Glutamatergic neuron (in vitro differentiated cells): ENCODE data around the gene CYP2A6. TPM values are rescaled to one million over a fixed set of nuclear protein-coding genes. Genes with fewer than 3 reads are reported as not detected.
"Not testable (repeated sequence)": the region's sequence is repeated elsewhere in the genome, so short reads cannot be mapped to it uniquely, and the experiment has no call there.

ENCODE experiments used
- DNase-seq: peaks from one replicate; pipeline ENCODE4 v3.0.0; 2022
- H3K27ac Mint-ChIP-seq: one replicate; pipeline ENCODE4 v1.8.0; 2020; ENCODE audit warnings: mild to moderate bottlenecking, mixed read lengths, inconsistent platforms; ENCODE audit not compliant: unreplicated experiment
- H3K27me3 Mint-ChIP-seq: one replicate; pipeline ENCODE4 v1.8.0; 2020; ENCODE audit warnings: mild to moderate bottlenecking, moderate library complexity, mixed read lengths, inconsistent platforms; ENCODE audit not compliant: unreplicated experiment
- H3K36me3 Mint-ChIP-seq: one replicate; pipeline ENCODE4 v1.8.0; 2020; ENCODE audit warnings: mild to moderate bottlenecking, mixed read lengths, inconsistent platforms; ENCODE audit not compliant: unreplicated experiment
- H3K4me1 Mint-ChIP-seq: one replicate; pipeline ENCODE4 v1.8.0; 2020; ENCODE audit warnings: mild to moderate bottlenecking, low read depth, mixed read lengths, inconsistent platforms; ENCODE audit not compliant: unreplicated experiment
- H3K4me3 Mint-ChIP-seq: one replicate; pipeline ENCODE4 v1.8.0; 2020; ENCODE audit warnings: mild to moderate bottlenecking, mixed read lengths, inconsistent platforms; ENCODE audit not compliant: unreplicated experiment
- H3K9me3 Mint-ChIP-seq: one replicate; pipeline ENCODE4 v1.8.0; 2020; ENCODE audit warnings: mild to moderate bottlenecking, moderate library complexity, mixed read lengths, inconsistent platforms; ENCODE audit not compliant: unreplicated experiment
- total RNA-seq: library from RNA; stranded (reverse); fragmentation: NEBNext Ultra II Directional; extraction: Animal tissue kit (Norgen Biotek cat#: 25700); gene quantifications from one replicate; pipeline ENCODE4 v1.2.1, GENCODE V29; 2021; ENCODE audit not compliant: unreplicated experiment
- TF ChIP-seq, protein P1 (sequence below): fragments of 200-600 bp; sonication (generic); IDR thresholded peaks from one replicate; pipeline ENCODE4 v1.5.0; 2021; ENCODE audit not compliant: partially characterized antibody, unreplicated experiment

CYP2A6 gene
- total RNA-seq, 1 donor from 2014 or later = not detected

DNA sequence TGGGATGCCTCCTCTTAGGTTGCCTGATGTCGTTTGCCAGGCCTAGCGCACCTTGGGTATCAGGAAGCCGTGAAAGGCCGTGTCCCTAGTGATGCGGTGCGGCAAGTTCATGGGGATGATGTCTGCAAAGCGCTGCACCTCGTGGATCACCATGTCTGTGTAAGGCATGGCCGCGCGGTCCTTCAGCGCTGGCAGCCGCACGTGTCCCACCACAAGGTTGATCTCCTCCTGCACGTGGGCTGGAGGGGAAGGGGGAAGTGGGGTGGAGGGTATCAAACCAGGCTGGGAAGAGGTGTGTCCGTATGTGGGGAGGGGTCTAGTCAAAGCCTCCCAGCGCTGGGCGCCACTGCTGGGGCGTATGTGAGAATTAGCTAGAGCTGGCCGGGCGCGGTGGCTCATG is 28.1 kb downstream of the CYP2A6 start:
- H3K4me3 Mint-ChIP-seq = no peak overlapping the region
- TF ChIP-seq, protein P1, sequence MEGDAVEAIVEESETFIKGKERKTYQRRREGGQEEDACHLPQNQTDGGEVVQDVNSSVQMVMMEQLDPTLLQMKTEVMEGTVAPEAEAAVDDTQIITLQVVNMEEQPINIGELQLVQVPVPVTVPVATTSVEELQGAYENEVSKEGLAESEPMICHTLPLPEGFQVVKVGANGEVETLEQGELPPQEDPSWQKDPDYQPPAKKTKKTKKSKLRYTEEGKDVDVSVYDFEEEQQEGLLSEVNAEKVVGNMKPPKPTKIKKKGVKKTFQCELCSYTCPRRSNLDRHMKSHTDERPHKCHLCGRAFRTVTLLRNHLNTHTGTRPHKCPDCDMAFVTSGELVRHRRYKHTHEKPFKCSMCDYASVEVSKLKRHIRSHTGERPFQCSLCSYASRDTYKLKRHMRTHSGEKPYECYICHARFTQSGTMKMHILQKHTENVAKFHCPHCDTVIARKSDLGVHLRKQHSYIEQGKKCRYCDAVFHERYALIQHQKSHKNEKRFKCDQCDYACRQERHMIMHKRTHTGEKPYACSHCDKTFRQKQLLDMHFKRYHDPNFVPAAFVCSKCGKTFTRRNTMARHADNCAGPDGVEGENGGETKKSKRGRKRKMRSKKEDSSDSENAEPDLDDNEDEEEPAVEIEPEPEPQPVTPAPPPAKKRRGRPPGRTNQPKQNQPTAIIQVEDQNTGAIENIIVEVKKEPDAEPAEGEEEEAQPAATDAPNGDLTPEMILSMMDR = no peak
- no peak for DNase-seq

DNA sequence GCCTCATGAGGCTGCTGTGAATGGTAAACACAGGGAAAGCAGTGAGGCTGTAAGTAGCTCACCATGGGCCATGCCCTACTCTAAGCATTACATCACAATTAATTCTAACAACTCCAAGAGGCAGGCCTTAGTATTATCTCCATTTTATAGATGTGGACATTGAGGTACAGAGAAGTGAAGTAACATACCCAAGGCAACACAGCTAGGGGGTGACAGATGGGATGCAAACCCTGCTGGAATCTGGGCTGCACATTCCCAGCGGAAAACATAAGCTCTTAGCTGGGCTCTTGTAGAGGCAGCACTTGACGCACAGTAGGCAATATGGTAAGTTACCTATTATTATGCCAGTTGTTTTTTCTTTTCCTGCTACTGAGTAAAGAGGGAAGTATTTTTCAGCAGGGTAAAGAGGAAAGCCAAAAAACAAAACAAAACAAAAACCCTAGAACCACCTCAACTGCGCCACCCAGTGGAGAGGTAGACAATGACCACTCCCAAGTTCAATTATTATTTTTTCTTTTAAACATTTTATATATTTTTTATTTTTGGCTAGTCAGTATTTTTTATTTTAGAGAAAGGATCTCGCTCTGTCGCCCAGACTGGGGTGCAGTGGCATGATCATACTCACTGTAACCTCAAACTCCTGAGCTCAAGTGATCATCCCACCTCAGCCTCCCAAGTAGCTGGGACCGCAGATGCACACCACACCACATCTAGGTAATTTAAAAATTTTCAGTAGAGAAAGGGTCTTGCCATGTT is 30.6 kb downstream of the CYP2A6 start:
- H3K36me3 Mint-ChIP-seq, H3K4me3 Mint-ChIP-seq, H3K9me3 Mint-ChIP-seq, DNase-seq, H3K4me1 Mint-ChIP-seq, H3K27me3 Mint-ChIP-seq: not testable (repeated sequence)
- TF ChIP-seq, protein P1 = peak; percentile 95
- peak overlapping the region; percentile 33 for H3K27ac Mint-ChIP-seq

More for the DNA sequence above, 28.1 kb downstream of the CYP2A6 start:
- Mint-ChIP-seq H3K27me3 (peaks cover 5% of the 10 kb centered on the region), H3K4me1 (peaks cover 3% of the 10 kb centered on the region), H3K9me3 (peaks cover 6% of the 10 kb centered on the region), H3K36me3 (peaks cover 6% of the 10 kb centered on the region), H3K27ac (no peak overlapping the region)

DNA sequence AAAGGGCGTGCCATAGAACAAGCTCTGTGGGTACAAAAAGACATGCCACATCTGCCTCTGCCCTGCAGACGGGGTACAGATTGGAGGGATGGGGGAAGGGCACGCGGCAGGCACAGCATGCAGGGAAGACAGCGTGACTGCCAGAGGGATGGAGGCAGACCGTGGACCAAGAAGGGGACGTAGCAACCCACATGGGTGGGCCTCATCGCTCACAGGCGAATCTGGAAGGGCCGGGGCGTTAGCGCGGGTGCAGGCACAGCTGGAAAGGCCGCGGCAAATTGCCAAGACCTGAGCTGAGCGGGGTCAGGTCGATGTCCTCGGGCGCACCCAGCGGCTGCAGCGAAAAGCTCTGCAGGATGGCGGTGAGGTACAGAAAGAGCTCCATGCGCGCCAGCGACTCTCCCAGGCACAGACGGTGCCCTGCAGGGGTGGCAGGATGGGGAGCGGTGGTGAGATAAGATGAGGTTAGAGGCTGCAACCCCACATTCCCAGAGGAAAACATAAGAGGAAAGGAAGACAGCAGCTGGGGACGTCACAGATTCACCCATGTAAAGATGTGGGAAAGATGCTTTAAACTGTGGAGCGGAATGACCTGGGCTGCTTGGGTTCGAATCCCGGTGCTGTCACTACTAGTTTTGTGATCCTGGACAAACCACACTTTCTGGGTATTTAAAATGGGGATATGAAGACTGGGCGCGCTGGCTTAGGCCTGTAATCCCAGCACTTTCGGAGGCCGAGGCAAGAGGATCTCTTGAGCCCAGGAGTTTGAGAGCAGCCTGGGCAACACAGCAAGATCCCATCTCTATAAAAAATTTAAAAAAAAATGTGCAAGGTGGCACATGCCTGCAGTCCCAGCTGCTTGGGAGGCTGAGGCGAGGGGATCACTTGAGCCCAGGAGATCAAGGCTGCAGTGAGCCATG is 31.5 kb downstream of the CYP2A6 start:
- DNase-seq = peak; percentile 73
- H3K4me3 Mint-ChIP-seq = peak overlapping the region; percentile 76
- not testable (repeated sequence) for H3K27me3 Mint-ChIP-seq, H3K36me3 Mint-ChIP-seq, H3K9me3 Mint-ChIP-seq, H3K4me1 Mint-ChIP-seq
- peak overlapping the region; percentile 64 for H3K27ac Mint-ChIP-seq

DNA sequence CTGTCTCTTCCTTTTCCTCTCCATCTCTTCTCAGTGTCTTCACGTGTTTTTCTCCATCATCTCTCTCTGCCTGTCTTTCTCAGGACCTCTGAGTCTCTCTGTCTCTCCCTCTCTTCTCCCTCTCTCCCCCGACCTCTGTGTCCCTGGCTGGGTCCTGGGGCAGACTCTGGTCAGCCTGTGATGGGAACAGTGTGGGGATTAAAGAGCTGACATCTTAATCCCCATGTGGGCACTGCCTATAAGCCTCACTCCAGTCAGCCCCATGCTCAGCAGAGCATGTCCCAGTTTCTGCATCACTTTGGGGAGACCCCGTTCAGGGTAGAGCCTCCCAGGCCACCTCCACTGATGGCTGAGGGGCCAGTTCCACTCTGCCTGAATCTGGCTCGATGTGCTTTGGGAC is 35.0 kb downstream of the CYP2A6 start:
- H3K27ac Mint-ChIP-seq = no peak overlapping the region
- TF ChIP-seq, protein P1 = no peak
- peaks cover 13% of the 10 kb centered on the region for H3K4me1 Mint-ChIP-seq
- peaks cover 13% of the 10 kb centered on the region for H3K9me3 Mint-ChIP-seq
- H3K4me3 Mint-ChIP-seq = no peak overlapping the region
- DNase-seq = no peak
- no peaks in the 10 kb centered on the region for H3K36me3 Mint-ChIP-seq
- H3K27me3 Mint-ChIP-seq = peaks cover 10% of the 10 kb centered on the region

DNA sequence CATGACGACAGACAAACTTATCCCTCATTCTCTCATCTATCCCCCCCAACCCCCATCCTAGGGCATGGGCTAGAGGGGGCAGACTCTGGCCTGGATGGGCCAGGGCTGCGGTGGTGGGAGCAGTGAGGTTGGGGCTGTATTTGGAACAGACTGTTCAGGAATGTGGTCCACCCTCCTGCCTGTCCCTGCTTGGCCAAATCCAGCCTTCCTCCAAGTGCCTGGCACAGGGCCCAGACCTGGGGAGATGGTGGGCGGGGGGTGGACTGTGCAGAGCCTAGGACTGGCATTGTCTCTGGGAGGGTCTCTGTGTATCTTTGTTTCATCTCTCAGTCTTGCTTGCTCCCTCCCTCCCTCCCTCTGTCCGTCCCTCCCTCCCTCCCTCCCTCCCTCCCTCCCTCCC is 37.1 kb downstream of the CYP2A6 start:
- Mint-ChIP-seq H3K9me3 (peaks cover 12% of the 10 kb centered on the region), H3K27ac (peak overlapping the region; percentile 33), H3K4me1 (peaks cover 12% of the 10 kb centered on the region), H3K36me3 (no peaks in the 10 kb centered on the region), H3K27me3 (peaks cover 13% of the 10 kb centered on the region), H3K4me3 (no peak overlapping the region)
- no peak for DNase-seq
- TF ChIP-seq, protein P1 = no peak

DNA sequence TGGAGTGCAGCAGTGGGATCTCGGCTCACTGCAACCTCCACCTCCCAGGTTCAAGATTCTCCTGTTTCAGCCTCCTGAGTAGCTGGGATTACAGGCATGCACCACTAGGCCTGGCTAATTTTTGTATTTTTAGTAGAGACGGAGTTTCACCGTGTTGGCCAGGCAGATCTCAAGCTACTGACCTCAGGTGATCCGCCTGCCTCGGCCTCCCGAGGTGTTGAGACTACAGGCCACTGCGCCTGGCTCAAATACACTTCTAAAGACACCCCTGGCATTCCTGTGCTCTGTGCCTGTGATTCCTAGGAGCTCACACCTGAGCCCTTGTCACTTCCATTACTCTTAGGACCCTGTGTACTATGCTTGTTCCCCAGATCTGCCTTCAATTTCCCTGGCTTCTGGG is 37.7 kb downstream of the CYP2A6 start:
- H3K36me3 Mint-ChIP-seq, H3K27me3 Mint-ChIP-seq, DNase-seq, H3K27ac Mint-ChIP-seq: not testable (repeated sequence)
- Mint-ChIP-seq H3K4me3 (peak overlapping the region; percentile 72), H3K9me3 (peaks cover 12% of the 10 kb centered on the region), H3K4me1 (peaks cover 12% of the 10 kb centered on the region)
